HG02852 (cell line): ENCODE measurements around the gene SLC4A3.

Experiments used
- ATAC-seq: cut with Tn5 transposase; IDR thresholded peaks from one replicate; pipeline ENCODE4 v1.9.1; 2021; ENCODE audit warnings: mild to moderate bottlenecking, moderate library complexity; ENCODE audit not compliant: unreplicated experiment

SLC4A3 gene

DNA sequence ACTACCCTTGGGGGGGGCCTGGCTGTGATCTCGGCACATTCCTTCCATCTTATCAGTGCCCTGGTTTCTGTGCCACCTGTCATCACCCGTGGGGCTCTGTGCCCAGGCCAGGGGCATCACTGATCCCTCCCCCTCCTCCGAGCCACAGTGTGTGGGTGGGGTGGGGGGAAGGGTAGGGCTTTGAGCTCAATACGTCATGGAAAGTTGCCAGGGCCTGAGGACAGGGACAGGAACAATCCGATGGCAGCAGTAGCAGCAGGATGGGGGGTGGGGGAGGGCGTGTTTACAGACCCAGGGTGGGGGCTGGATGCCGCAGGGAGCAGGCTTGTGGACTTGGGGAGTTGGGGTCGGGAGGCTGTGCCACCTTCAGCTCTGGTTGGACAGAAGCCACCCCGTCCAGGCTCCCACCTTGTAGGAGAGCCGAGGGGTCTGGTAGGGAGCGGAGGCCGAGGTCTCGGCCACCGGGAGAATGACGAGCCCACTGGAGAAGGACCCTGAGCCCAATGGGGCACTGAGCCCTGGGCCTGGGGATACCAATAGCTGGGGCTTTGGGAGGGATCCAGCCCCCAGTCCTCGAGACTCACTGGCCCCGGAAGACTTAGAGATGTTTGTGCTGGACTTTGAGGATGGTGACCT is 3.5 kb downstream of the SLC4A3 start:
- no peak for ATAC-seq

DNA sequence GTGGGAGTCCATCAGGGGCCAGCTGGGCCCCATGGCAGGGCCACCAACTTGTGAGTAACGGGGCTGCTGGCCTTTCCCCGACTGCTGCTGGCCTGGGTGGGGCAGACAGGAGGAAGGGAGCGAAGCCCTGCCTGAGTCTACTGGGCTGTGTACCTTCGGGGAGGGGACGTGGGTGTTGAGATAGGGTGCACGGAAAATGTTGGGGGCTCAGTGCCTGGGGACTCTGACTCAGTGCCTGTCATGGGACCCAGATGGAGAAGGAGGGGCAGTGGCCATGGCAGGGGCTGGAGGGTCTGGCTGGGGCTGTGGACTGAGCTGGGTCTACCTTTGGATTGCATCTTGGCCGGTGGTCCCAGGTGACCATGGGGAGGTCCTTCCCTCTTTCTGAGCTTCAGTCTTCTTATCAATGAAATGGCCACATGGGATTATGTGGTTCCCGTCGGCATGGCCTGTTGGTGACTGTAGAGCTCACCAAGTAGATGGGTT is 4.0 kb downstream of the SLC4A3 start:
- no peak for ATAC-seq

DNA sequence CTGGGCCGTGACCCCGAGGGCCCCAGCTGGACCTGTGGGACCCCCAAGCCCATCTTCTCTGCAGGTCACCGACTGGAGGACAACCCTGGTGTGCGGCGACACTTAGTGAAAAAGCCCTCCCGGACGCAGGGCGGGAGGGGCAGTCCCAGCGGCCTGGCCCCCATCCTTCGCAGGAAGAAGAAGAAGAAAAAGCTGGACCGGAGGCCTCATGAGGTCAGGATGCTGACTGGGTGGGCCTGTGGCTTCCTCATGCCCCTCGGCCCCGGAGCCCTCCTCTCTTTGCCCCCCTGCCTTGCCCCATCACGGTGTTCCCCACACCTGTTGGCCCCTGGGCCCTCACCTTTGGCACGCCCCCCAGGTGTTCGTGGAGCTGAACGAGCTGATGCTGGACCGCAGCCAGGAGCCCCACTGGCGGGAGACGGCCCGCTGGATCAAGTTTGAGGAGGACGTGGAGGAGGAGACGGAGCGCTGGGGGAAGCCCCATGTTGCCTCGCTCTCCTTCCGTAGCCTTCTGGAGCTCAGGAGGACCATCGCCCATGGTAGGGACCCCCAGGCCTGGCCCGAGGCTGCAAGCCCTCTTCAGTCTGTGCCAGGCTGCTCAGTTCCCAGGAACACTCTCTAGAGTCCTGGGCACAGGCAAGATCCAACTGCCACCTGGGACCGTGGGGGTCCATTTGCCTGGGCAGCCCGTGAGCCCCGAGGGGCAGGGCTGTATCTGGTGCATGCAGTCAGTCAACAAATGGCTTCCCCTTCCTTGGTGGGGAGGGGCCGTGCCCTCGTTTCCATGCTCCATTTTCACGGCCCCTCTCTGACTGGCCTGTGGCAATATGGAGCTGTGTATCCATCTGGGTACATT is 4.7 kb downstream of the SLC4A3 start:
- ATAC-seq, result no peak

DNA sequence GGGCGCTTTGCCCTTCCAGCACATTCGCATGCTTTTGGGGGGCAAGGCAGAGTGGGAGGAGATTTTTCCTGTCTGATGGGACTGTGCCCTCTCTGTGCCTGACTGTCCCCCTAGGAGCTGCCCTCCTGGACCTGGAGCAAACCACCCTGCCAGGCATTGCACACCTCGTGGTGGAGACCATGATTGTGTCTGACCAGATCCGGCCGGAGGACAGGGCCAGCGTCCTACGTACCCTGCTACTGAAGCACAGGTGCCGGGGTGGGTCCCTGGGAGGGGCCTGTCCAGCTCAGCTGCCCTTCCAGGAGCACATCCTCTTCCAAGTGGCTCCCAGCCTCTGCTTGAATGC is 5.3 kb downstream of the SLC4A3 start:
- ATAC-seq, result no peak

DNA sequence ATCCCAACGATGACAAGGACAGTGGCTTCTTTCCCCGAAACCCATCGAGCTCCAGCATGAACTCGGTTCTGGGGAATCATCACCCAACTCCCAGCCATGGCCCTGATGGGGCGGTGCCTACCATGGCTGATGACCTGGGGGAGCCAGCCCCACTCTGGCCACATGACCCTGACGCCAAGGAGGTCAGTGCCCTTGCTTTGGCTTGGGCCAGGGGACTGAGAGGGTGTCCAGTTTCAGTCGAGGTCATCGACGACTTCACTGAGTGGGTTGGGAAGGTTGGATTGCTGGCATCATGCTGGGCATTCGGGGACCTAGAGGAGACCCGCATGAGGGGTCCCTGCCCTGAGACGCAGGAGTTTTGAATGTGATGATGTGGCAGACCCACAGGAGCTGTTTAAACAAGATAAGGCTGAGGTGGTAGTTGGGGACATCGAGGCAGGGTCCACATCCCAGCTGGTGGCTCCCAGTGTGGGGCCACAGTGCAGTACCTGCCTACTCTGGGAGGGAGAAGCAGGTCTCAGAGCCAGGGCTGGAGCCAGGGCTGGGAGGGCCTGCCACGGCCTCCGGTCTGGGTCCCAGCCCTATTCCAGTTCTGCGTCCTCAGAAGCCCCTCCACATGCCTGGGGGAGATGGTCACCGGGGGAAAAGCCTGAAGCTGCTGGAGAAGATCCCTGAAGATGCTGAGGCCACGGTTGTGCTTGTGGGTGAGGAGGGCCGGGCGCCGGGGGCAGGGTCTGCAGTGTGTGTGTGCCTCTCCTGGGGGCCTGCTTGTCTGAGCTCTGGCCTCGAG is 6.0 kb downstream of the SLC4A3 start:
- ATAC-seq, result no peak

DNA sequence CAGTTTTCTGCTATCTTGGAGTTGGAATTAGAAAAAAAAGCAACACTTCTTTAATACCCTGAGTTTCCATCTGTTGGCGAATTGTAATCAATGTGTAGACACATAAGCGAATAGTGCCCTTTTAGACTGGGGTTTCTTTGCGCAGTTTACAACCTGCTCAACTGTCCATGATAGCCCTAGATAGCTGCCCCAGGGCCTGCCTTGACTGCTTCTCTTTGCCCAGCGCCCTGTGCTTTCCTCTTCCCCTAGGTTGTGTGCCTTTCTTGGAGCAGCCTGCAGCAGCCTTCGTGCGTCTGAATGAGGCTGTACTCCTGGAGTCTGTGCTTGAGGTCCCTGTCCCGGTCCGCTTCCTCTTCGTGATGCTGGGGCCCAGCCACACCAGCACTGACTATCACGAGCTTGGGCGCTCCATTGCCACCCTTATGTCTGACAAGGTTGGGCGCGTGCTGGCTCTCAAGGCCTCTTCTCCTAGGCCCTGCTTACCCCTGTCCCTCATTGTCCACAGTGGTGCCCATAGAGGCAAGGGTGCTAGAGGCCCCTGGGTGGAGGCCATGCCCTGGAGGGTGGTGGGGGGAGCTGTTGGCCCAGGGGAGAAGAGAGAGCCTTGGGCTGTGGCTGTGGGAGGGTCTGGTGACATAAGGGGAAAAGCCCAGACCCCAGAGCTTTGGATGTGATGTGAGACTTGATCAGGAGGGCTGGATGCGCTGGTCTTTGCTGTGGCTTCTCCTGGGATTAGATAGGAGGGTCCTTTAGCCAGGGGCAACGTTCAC is 6.9 kb downstream of the SLC4A3 start:
- no peak for ATAC-seq

DNA sequence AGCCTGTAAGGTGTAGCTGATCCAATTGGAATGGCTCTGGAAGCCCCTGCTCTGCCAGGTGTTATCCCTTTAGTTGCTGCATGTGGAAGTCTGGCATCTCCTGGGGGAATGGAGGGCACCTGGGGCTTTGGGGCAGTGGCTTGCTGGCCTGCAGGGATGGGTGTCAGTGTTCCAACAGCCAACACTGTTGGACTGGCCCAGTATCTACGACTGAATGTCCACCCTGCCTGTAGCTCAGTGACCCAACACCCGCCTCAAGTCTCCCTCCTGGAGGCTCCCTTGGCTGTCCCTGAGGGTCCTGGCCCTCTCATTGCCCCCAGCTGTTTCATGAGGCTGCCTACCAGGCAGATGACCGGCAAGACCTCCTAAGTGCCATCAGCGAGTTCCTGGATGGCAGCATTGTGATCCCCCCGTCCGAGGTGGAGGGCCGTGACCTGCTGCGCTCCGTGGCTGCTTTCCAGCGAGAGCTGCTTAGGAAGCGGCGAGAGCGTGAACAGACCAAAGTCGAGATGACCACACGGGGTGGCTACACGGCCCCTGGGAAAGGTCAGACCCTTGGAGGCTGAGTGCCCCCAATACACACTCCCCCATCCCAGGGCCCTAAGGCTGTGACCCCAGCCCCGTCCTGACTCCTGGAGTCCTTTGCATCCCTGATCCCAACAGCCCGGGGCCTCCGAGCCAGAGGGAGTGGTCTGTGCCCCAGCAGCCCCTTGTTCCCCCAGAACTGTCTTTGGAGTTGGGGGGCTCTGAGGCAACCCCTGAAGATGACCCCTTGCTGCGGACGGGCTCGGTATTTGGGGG is 7.7 kb downstream of the SLC4A3 start:
- no peak for ATAC-seq

DNA sequence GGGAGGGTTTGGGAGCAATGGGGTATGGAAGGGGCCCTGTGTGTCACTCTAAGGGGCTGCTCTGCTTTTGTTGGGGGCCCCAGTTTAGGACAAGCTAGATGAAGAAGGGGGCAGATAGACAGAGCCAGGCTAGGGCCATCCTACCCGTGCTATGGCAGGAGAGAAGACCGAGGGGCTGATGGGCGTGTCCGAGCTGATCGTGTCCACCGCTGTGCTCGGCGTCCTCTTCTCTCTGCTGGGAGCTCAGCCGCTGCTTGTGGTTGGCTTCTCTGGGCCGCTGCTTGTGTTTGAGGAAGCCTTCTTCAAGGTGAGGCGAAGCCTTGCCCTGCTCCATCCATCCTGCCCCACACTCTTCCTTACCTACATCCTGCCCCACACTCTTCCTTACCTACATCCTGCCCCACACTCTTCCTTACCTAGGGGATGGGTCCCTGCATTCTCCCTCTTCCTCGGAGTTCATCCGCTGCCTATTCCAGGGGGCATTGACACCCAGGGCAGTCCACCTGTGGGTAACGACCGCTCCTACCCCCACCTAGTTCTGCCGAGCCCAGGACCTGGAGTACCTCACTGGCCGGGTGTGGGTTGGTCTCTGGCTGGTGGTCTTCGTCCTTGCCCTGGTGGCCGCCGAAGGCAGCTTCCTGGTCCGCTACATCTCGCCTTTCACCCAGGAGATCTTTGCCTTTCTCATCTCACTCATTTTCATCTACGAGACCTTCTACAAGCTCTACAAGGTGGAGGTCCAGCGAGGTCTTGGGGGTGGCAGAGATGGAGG is 8.9 kb downstream of the SLC4A3 start:
- no peak for ATAC-seq

DNA sequence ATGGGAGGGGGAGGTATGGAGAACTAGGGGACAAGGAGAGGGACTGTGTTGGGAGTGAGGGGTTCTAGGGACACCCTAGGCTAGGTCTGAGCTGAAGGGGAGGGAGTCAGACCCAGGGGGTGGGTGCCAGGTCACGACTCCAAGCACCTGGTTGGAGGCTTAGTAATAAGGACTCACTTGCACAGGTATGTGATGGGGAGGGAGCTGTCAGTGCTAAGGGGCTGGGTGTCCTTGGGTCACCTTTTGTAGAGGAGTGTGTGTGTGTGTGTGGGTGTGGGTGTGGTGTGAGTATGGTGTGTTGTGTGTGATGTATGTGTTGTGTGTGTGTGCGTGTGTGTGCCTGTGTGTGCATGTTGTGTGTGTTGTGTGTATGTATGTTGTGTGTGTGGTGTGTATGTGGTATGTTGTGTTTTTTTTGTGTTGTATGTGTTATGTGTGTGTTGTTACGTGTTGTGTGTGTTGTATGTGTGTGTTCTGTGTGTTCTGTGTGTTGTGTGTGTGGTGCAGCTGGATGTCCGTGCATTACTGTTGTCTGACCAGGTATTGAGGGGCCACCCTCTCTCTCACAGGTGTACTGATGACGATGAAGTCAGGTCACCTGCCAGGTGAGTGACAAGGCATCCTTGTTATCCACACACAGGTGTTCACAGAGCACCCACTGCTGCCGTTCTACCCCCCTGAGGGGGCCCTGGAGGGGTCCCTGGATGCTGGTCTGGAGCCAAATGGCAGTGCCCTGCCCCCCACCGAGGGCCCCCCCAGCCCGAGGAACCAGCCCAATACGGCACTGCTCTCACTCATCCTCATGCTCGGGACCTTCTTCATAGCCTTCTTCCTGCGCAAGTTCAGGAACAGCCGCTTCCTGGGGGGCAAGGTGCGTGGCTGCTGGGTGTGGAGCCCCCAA is 9.8 kb downstream of the SLC4A3 start:
- no peak for ATAC-seq

DNA sequence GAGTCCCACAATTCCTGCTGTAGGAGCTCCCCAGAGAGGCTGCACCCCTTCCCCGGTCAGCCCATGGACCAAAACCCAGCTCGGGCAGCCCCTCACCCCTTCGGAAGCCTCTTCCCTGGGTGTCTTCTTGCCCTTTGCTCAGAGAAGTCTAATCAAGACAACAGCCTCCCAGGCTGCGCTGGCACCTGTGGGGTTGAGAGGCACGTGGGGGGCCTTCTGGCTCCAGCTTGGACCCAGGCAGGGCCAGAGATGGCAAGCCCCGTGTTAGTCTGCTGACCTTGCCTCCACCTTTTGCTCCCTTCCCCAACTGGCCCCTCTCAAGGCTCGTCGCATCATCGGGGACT is 10.4 kb downstream of the SLC4A3 start:
- ATAC-seq, result no peak

DNA sequence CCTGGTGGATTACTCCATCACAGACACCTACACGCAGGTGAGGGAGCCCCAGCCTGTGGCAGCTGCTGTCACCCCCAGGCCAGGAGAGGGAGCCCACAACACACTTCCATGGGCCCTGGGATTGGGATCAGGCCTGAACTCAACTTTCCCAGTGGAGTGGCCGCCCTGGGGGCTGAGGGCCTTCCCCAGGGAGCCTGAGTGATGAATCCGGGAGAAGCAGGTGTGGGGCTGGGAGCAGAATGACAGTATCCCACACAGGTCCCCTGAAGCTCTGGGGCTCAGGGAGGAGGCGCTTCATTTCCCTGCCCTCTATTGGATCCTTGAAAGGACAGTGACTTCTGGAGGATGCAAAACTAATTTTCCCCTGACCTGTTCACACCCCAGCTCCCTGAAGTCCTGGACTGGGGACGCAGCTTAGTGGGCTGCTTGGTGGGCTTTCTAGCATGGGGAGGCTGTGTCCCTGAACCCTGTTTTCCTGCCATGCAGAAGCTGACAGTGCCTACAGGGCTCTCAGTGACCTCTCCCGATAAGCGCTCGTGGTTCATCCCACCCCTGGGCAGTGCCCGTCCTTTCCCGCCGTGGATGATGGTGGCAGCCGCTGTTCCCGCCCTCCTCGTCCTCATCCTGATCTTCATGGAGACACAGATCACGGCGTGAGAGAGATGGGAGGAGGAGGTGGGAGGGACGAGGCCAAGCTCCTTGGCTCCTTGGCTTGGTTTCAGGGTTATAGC is 11.0 kb downstream of the SLC4A3 start:
- ATAC-seq, result no peak

DNA sequence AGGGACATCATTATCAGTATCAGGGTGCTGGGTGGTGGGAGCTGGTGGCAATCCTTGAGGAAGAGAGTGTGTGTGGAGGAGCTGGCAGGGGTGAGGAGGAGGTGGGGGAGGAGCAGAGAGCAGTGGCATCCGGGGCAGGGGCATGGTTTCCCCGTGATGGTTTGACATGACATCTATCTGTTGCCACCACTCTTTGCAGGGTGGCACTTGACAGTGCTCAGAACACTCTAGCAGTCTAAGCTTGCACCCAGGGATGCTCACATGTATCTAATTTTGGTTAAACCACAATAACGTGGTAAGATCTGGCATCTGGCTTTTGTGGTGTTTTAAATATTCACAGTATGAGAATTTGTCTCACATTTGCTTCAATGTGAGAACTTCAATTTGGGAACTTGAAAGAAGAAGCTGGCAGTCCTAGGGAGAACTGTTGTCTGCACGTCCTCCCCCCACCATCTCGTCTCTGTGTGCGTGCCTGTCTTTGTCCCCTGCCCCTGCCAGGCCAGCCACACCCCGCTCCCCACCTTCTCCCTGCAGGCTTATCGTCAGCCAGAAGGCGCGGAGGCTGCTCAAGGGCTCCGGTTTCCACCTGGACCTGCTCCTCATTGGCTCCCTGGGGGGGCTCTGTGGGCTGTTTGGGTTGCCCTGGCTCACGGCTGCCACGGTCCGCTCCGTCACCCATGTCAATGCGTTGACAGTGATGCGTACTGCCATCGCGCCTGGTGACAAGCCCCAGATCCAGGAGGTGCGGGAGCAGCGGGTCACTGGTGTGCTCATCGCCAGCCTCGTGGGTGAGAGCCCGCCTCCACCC is 11.7 kb downstream of the SLC4A3 start:
- no peak for ATAC-seq

DNA sequence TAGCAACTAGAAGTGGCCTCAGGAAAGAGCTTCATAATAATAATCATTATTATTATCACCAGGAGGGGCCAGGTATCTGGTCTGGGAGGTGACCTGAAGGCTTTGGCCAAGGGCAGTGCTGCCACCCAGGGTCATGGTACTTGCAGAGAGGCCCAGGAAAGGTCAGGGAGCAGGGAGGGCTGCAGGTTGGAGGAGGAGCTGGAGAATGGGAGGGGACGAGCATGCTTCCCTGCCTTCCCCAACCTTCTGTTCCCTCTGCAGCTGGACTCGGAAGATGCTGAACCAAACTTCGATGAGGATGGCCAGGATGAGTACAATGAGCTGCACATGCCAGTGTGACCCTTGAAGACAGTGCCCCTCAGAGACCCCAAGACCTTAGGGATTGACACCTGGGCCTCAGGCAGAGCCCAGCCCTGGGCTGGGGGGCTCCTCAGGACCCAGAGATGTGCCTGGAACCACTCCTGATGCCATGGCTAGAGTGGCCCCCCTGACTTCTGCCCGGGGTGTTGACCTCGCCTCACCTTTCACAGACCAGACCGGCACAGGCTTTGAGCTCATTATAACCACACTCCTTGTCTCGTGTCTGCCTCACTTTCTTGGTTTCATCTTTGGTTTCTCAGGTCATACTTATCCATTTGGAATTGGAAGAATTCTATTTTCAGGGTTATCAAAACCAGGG is 14.1 kb downstream of the SLC4A3 start:
- ATAC-seq, result no peak

DNA sequence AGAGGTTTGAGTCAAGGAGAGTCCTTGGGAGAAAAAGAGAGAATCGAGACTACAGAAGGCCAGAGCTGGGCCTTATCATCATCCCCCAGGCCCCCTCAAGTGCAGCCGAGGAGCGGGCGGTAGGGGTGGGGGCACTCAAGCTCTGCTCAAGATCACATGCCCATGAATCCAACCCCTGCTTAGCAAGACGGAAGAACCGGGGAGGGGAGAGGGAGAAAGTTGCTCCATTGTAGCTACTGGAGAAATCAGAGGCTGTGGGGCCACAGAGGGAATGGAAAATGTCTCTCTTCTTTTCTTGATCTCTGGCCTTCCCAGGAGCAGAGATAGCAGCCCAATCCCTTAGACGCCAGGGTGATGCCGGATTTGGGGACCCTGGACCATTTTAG is 14.6 kb downstream of the SLC4A3 start:
- no peak for ATAC-seq

DNA sequence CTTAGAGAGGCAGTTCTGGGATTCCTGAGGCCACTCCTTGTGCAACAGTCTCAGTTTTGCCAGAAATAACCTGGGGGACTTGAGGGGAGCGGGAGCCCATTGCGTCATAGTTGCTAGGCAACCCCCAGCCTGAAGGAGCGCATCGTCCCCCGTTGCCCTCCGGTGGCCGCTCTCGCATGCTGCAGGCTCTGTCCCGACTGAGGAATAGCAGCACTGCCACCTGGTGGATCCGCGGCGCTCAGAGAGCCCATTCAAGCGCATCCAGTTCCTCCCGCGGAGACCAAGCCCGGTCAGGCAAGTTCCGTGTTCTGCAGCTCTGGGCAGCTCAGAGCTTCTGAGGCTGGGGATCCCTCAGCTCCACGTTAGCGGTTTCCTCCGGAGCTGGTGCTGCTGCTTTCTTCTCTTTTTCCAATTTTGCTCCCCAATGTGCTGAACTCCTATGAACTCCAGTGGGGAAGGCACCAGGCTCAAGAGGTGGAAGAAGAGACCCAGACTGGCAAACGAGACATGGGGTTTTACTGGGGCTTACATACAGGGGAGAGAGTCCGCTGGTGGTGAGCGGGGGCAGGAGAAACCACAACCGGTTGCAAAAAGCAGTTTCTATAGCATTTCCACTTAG is 15.1 kb downstream of the SLC4A3 start:
- peak; percentile 98 for ATAC-seq

DNA sequence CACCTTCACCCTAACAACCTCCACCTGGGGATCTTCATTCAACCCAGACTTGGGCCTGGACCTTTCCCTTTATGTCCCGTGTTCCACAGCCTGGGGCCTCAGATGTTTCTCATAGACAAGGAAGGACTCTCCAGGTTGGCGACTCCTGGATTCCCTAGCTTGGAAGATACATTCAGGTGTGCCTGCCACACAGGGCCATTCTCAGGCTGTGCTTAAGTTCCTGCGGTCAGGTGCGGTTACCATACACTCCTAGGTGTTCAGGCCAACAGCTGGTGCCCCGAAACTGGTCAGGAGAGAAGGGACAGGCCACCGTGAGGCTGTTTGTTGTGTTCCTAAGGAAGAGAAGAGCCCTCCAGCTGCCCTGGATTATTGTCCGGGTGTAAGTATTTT is 15.6 kb downstream of the SLC4A3 start:
- no peak for ATAC-seq
